ENCODE measurements around the gene C4orf50. TPM values are rescaled to one million over a fixed set of nuclear protein-coding genes. Genes with fewer than 3 reads are reported as not detected.
"Not testable (repeated sequence)": the region's sequence is repeated elsewhere in the genome, so short reads cannot be mapped to it uniquely, and the experiment has no call there.

The C4orf50 gene
- polyA plus RNA-seq, 3 donors: not detected

DNA sequence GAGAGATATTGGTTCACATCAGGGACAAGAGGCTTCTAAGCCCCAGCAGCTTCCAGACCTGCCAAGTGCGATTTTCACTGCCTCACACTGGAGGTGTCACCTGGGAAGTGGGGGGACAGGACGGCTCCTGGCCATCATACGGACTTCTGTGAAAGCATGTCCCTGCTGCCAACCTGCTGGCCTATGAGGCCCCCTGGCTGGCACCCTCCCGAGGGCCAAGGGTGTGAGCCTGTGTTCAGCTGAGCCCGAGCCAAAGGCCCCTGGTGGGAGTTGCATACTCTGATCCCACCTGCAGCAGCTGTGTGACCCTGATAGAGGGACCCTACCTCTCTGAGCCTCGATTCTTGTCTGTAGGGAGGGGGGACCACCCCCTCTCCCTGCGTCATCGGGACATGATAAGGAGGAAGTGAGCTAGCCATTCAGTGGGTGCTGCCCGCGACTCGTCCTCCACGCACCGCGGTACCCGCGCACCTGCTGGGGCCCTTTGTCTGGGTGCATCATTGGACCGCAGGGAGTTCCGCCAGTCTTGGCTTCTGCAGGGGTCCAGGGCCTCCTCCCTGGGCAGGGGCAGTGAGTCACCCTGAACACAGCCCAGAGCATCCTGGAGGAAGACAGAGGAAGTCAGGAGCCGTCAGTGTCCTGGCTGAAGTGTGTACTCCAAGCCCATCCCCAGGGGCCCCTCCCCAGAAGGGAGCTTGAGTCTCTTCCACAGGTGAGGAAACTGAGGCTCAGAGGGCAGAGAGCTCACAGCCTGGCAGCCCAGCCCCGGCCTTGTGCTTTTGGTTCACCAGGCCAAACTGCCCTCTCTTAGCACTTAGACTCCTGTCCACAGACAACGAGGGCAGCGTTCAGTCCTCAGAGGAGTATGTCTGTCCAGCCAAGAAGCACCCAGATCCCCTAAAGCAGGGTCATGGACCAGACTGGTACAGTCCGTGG, 24.1 kb downstream of the C4orf50 start:
- Histone ChIP-seq H3K79me2 (ENCODE audit: insufficient read depth, low read length) (no peaks in the 10 kb centered on the region), H3K27me3 (ENCODE audit: control insufficient read depth in 2 of 2, insufficient read depth in 2 of 2, low read length in 2 of 2) (no peaks in the 10 kb centered on the region), H2AFZ (ENCODE audit: insufficient read depth, low read depth, low read length, poor library complexity, severe bottlenecking) (no peak overlapping the region), H3K9ac (ENCODE audit: insufficient read depth, low read length, poor library complexity, severe bottlenecking) (no peak overlapping the region), H4K20me1 (ENCODE audit: insufficient read depth, low read length) (no peaks in the 10 kb centered on the region), H3K4me1 (ENCODE audit: control insufficient read depth in 1 of 2, insufficient read depth in 2 of 2, low read length in 2 of 2) (no peaks in the 10 kb centered on the region), H3K9me3 (replicated peaks in 1 of 2; ENCODE audit: control insufficient read depth in 1 of 2, insufficient read depth in 1 of 2, low read length in 2 of 2) (no peaks in the 10 kb centered on the region), H3K27ac (ENCODE audit: low read depth in 1 of 2, low read length in 2 of 2) (no peak overlapping the region), H3K36me3 (replicated peaks in 1 of 2; ENCODE audit: control insufficient read depth in 1 of 2, insufficient read depth in 2 of 2, low read length in 2 of 2) (no peaks in the 10 kb centered on the region), H3K4me2 (replicated peaks; ENCODE audit: extremely low read depth, low read length, poor library complexity, severe bottlenecking) (no peak overlapping the region), H3K4me3 (replicated peaks in 1 of 3; ENCODE audit: low read depth in 2 of 3, low read length in 3 of 3) (no peak overlapping the region)
- peaks cover 2% of the 10 kb centered on the region for H3K4me1 Mint-ChIP-seq
- intact Hi-C loops (cut with micrococcal nuclease): no loop called here
- peaks cover 0 to 10% (median 2%) of the 10 kb centered on the region in 3 donors for H3K27me3 Mint-ChIP-seq (ENCODE audit: low read depth in 3 of 3)
- H3K27ac Mint-ChIP-seq: no peak overlapping the region
- H3K4me3 Mint-ChIP-seq: no peak overlapping the region
- DNase-seq: no peak
- H3K9me3 Mint-ChIP-seq: peaks cover 0 to 2% (median 0%) of the 10 kb centered on the region in 7 donors
- TF ChIP-seq, protein P1, sequence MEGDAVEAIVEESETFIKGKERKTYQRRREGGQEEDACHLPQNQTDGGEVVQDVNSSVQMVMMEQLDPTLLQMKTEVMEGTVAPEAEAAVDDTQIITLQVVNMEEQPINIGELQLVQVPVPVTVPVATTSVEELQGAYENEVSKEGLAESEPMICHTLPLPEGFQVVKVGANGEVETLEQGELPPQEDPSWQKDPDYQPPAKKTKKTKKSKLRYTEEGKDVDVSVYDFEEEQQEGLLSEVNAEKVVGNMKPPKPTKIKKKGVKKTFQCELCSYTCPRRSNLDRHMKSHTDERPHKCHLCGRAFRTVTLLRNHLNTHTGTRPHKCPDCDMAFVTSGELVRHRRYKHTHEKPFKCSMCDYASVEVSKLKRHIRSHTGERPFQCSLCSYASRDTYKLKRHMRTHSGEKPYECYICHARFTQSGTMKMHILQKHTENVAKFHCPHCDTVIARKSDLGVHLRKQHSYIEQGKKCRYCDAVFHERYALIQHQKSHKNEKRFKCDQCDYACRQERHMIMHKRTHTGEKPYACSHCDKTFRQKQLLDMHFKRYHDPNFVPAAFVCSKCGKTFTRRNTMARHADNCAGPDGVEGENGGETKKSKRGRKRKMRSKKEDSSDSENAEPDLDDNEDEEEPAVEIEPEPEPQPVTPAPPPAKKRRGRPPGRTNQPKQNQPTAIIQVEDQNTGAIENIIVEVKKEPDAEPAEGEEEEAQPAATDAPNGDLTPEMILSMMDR (IDR thresholded peaks at IDR 0.05): no peak
- 86% methylated on average over 22 of the region's 23 CpGs for WGBS (ENCODE audit: insufficient coverage)
- no peaks in the 10 kb centered on the region for H3K36me3 Mint-ChIP-seq

DNA sequence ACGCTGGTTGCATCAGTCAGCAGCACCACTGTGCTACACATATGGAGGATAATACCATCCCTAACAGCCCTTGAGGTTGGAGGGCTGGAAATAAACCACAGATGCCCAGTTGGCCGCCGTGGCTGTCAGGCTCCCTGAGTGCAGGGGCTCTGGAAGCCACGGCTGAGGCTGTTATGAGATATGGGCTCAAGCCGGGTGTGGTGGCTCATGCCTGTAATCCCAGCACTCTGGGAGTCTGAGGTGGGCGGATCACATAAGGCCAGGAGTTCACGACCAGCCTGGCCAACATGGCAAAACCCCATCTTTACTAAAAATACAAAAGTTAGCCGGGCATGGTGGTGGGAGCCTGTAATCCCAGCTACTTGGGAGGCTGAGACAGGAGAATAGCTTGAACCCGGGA, 24.9 kb downstream of the C4orf50 start:
- H4K20me1 ChIP-seq (ENCODE audit: insufficient read depth, low read length); H3K4me2 ChIP-seq (replicated peaks; ENCODE audit: extremely low read depth, low read length, poor library complexity, severe bottlenecking); intact Hi-C loops (cut with micrococcal nuclease); H3K9me3 ChIP-seq (replicated peaks in 1 of 2; ENCODE audit: control insufficient read depth in 1 of 2, insufficient read depth in 1 of 2, low read length in 2 of 2); H3K9ac ChIP-seq (ENCODE audit: insufficient read depth, low read length, poor library complexity, severe bottlenecking); H3K4me1 ChIP-seq (ENCODE audit: control insufficient read depth in 1 of 2, insufficient read depth in 2 of 2, low read length in 2 of 2); H3K4me3 ChIP-seq (replicated peaks in 1 of 3; ENCODE audit: low read depth in 2 of 3, low read length in 3 of 3); H3K36me3 ChIP-seq (replicated peaks in 1 of 2; ENCODE audit: control insufficient read depth in 1 of 2, insufficient read depth in 2 of 2, low read length in 2 of 2); H2AFZ ChIP-seq (ENCODE audit: insufficient read depth, low read depth, low read length, poor library complexity, severe bottlenecking); H3K9me3 Mint-ChIP-seq; H3K4me1 Mint-ChIP-seq; H3K27ac ChIP-seq (ENCODE audit: low read depth in 1 of 2, low read length in 2 of 2); H3K79me2 ChIP-seq (ENCODE audit: insufficient read depth, low read length); H3K27ac Mint-ChIP-seq; H3K4me3 Mint-ChIP-seq; H3K36me3 Mint-ChIP-seq; H3K27me3 ChIP-seq (ENCODE audit: control insufficient read depth in 2 of 2, insufficient read depth in 2 of 2, low read length in 2 of 2); DNase-seq: not testable (repeated sequence)
- peaks cover 0 to 12% (median 5%) of the 10 kb centered on the region in 3 donors for H3K27me3 Mint-ChIP-seq (ENCODE audit: low read depth in 3 of 3)
- 90% methylated on average over 3 of the region's 9 CpGs for WGBS (ENCODE audit: insufficient coverage)
